ENCODE measurements around the gene FGF1.

Gene FGF1

DNA sequence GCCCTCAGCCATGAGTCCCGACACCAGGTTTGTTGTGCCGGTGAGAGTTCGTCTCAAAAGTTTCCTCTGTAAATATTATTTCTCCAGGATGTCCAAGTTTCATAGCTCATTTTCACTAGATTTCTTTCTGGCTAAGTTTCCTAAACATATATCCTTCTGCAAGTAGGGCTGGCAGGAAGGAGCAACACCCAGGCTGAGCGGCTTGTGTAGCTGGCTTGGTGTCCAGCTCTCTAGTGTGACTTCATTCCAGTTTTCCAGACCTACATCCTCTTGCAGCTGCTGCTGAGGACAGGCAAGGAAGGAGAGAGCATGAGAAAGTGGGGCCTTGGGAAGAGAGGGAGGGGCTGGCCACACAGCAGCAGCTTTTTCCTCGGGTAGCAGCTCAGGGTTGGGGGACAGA is 80.3 kb downstream of the FGF1 start:
- no peak for DNase-seq

DNA sequence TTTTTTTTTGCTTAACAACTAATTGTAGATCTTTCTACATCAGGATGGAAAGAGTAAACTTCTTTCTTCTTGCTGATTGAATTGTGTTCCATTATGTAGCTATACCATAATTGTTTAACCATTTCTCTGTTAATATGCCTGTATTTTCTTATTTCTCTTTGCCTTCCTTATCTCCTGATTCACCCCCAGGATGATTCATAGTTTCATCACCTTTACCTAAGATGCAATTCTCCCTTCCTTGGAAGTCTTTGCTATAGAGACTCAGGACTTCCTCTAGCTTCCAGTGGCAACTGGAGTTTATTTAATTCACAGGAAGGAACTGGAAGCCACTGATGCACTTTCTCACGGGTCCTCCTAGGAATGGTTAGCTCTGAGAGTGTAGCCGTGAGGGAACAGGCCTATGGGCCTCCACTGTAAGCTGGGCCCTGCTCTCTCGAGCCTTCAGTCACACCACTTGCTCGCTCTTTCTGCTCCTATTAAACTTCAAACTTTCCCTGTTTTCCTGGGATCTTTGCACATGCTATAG is 83.1 kb downstream of the FGF1 start:
- DNase-seq: no peak

DNA sequence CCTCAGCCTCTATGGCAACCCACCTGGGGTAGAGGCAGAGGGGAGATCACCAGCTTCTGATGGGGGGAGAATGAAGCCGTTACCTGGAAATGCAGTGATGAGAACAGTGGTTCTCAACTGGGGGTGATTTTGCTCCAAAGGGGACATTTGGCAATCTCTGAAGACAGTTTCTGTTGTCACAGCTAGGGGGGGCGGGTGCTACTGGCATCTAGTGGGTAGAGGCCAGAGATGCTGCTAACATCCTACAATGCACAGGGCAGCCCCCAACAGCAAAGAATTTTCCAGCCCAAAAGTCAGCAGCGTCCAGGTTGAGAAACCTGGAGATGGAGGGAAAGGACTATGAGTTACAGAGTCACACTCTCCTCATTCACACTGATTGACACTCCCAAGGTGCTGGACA is 84.5 kb downstream of the FGF1 start:
- DNase-seq: peak; percentile 19

- DNase-seq: no peak
Observed at GRCh38 chr5:142600611-142601358, 85.1 kb downstream of the FGF1 start.

DNA sequence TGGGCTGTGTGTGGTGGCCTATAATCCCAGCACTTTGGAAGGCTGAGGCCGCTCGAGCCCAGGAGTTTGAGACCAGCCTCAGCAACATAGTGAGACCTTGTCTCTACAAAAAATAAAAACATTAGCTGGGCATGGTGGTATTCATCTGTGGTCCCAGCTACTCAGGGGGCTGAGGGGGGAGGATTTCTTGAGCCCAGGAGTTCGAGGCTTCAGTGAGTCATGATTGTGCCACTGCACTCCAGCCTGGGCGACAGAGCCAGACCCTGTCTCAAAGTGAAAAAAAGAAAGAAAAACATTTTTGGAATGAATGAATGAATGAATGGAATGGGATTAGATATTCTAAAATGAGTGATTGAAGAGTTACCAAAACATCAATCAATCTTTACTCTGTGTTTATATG is 85.8 kb downstream of the FGF1 start:
- DNase-seq: no peak

- no peak for DNase-seq
Observed at GRCh38 chr5:142598338-142598700, 87.6 kb downstream of the FGF1 start.

DNA sequence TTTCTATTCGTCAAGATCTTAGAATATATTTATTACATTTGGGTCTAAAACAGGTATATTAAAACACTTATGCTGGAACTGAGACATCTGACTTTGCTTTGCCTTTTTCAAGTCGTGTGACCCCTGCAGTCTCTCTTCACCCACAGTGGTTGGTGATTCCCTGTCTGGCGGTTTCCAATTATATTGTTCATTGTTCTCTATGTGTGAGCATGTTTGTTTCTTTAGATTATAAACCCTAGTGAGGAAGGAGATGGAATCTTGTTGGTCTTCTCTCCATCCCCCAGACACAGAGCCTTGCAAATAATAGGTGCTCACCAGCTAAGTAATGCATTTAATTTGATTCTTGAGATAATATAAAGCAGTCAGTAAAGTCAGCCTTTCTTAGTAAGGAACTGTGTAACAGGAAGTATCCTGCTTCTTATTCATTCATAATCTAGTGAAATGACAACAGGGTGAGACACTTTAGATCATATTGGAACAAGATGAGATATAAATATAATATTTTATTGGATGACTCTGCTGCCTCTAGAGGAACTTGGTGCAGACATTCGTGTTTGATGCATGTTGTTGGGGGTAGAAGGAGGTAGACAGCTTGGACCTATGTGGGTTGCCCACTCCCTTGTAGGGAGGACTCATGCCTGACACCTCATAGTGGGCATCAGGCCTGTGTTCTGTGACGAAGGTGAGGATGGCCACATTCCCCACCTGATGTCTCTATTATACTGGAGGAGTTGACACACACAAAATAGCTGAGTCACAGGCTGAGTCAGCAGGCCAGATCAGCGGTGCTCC is 88.1 kb downstream of the FGF1 start:
- no peak for DNase-seq

GRCh38 chr5:142597025-142597424 is 88.9 kb downstream of the FGF1 start:
- DNase-seq: no peak

DNA sequence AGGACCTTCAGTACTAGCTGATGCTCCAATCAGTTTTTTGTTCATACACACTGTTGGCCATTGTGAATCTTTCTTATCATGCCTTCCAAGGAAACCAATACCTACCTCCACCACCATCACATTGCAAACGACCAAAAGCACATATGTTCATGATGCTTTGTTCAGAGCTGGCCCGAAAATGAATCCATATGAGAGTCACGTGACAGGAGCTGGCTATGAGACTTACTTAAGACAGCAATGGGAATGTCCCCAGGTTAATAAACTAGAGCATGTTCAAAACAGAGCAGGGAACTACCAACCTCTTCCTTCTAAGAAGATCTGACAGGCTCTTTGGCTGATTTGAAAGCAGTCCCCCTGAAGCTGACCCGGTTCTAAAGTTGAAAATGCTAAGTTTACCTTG is 93.5 kb downstream of the FGF1 start:
- no peak for DNase-seq

DNA sequence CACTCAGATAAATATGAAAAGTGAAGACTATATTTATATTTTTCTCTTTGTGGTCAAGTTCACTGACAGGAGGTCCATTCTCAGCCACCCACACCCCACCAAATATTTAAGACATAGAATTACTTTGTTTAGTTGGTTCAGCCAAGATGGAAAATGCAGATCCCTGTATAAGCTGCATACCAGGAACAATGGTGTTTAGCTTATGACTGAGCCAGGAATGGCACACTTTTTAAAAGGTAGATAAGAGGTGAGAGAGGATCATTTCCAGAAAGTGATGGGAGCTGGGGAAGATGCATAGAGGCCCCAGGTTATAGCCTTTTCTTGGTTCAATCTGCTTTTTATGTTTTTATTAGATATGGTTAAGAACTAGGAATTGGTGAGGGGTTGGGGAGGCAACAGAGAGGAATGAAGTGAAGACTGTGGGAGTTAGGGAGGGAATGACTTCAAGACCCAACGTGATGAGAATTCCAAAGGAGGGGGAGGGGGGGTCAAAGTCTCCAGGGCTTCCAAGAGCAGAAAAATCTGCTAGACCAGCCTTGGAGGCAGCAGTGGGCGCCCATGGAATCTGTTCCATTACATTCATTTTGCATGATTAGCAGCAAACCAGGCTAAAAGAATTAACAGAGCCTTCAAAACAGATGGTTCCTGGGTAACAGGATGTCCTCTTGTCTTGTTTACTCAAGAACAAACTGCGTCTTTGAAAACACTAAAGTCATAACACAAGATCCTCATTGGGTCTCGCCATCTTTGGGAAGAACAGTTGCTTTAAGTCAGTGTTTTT is 95.2 kb downstream of the FGF1 start:
- DNase-seq: no peak

- no peak for DNase-seq
Observed at GRCh38 chr5:142589720-142590119, 96.2 kb downstream of the FGF1 start.

DNA sequence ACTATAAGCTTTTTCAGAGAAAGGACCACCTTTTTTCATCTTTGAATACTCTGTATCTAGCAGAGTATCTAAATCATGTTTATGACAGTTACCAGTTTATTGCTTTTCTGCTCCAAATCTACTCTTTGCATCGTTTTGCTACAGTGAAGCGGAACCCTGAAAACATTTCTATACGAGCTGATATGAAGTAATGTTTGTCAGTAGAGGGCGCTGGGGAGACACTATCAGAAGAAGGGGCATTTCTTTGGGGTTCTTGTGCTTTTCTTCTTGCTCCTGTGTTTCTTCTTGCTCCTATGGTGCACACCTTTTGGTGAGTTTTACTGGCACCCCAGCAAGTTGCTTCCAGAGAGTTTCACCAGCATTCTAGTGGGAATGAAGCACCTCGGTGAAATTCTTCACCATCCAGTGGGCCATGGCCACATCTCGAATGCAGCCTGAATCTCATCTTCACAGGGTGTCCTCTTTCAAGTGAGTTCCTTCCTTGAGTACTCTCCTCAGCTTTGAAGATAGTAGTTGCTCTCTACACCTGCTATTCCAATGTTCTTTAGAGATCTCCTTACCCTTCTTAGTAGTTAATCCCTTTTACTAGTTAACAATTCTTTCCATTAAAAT is 98.4 kb downstream of the FGF1 start:
- peak; percentile 56 for DNase-seq

DNA sequence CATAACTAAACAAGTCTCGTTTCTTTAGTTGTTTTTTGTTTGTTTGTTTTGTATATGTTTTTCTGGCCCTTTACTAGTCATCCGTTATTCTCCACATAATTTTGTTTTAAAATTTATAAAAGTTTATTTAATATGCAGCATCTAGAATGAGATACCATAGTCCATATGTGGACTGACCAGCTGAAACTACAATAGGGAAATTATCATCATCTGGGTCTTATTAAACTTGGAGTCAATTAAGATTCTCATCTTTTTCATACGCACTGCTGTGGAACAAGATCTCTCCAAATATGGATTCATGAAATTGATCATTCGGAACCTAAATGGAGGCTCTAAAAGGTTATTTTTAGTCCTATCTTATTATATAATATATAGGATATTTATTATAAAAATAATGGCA is 99.3 kb downstream of the FGF1 start:
- DNase-seq: no peak

GRCh38 chr5:142585451-142585850 is 100.4 kb downstream of the FGF1 start:
- no peak for DNase-seq

- DNase-seq: no peak
Observed at GRCh38 chr5:142584891-142585290, 101.0 kb downstream of the FGF1 start.

- DNase-seq: no peak
Observed at GRCh38 chr5:142578161-142578830, 107.6 kb downstream of the FGF1 start.

- no peak for DNase-seq
Observed at GRCh38 chr5:142576804-142577203, 109.1 kb downstream of the FGF1 start.

- no peak for DNase-seq
Observed at GRCh38 chr5:142576303-142576702, 109.6 kb downstream of the FGF1 start.

DNA sequence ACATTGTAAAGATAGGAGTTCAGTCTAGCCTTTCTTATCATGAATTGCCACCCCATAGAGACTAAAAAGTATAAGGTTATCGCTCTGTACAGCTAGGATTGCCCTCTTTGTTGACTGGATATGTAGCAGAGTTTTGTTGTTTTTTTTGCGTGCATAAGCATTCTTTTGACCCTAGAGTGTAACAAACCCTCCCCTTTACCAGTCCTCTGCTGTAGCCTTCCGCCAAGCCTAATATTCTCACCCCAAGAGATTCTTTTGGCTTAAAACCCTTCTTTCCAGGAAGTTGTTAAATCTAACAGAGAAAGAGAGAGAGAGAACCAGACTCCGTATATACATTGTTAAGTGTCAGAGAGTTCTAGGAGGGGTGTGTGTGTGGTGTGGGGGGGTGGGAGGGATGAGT is 113.9 kb downstream of the FGF1 start:
- DNase-seq: no peak

GRCh38 chr5:142571371-142571770 is 114.5 kb downstream of the FGF1 start:
- DNase-seq: no peak

- DNase-seq: no peak
Observed at GRCh38 chr5:142569905-142570304, 116.0 kb downstream of the FGF1 start.

DNA sequence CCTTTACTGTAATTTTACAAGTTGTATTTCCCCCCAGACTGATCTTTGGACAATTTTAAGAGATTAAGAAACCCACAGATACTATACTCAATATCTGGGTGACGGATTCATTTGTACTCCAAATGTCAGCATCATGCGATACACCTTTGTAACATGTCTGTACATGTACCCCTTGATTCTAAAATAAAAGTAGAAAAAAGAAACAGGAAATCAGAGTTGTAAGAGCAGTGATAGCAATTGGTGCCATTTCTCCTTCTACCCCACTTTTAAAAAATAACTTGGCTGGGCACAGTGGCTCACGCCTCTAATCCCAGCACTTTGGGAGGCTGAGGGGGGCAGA is 116.9 kb downstream of the FGF1 start:
- no peak for DNase-seq
